Daoy (cell line): ENCODE results near the gene GTF3C2. TPM values are rescaled to one million over a fixed set of nuclear protein-coding genes. Genes with fewer than 3 reads are reported as not detected.

Source experiments
- DNase-seq: peaks from one replicate; pipeline ENCODE4 v3.0.0-alpha.2; 2015; ENCODE audit warnings: low read depth
- total RNA-seq: library from RNA; depleted of rRNA; stranded (reverse); fragments of >200 nt; shearing (Covaris generic); gene quantifications from 2 replicates; pipeline ENCODE4 v1.2.3, GENCODE V29; 2014; rRNA removed

Gene GTF3C2, protein sequence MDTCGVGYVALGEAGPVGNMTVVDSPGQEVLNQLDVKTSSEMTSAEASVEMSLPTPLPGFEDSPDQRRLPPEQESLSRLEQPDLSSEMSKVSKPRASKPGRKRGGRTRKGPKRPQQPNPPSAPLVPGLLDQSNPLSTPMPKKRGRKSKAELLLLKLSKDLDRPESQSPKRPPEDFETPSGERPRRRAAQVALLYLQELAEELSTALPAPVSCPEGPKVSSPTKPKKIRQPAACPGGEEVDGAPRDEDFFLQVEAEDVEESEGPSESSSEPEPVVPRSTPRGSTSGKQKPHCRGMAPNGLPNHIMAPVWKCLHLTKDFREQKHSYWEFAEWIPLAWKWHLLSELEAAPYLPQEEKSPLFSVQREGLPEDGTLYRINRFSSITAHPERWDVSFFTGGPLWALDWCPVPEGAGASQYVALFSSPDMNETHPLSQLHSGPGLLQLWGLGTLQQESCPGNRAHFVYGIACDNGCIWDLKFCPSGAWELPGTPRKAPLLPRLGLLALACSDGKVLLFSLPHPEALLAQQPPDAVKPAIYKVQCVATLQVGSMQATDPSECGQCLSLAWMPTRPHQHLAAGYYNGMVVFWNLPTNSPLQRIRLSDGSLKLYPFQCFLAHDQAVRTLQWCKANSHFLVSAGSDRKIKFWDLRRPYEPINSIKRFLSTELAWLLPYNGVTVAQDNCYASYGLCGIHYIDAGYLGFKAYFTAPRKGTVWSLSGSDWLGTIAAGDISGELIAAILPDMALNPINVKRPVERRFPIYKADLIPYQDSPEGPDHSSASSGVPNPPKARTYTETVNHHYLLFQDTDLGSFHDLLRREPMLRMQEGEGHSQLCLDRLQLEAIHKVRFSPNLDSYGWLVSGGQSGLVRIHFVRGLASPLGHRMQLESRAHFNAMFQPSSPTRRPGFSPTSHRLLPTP
- total RNA-seq, result 36.6 and 49.1 TPM in 2 replicates

DNA sequence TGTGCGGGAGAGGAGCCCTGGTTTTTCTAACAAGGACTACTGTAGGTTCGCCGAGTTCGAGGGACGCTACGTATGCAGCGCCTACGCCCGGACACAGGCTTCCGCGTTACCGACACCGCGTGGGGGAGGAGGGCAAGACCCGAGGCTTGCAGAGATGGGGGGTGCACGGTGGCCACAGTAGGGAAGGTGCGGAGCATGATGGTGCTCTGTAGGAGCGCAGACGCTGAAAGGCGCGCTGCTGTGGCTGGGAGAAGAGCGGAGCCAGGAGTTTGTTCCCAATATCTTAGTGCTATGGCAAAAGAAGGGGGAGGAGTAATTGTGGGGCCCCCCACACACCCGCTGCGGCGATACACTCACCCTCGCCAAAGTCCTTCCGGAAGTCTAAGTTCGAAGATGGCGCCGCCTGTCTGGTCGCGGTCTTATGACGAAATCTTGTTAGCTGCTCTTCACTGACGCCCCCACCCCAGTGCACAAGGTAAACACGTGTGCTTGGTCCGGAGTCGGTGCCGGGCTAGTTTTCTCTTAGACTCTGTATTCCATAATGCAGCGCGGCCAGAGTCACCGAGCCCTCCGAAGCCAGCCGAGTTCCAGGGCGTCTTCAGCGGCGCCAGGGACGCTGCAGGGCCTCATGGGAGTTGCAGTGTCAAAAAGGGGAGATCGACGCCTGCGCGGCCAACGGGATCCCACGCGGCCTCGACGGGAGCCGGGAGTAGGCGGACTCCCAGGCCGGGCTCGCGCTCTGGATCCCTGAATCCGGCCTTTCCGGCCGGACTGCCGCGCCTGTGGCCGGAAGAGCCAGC lies at the start of gene GTF3C2:
Gene GTF3C2, minus strand, starts transcription at position 383 of the 800 bp plus-strand sequence. CDS start 13,210 bp downstream, outside the sequence.
- peak; percentile 97 for DNase-seq

DNA sequence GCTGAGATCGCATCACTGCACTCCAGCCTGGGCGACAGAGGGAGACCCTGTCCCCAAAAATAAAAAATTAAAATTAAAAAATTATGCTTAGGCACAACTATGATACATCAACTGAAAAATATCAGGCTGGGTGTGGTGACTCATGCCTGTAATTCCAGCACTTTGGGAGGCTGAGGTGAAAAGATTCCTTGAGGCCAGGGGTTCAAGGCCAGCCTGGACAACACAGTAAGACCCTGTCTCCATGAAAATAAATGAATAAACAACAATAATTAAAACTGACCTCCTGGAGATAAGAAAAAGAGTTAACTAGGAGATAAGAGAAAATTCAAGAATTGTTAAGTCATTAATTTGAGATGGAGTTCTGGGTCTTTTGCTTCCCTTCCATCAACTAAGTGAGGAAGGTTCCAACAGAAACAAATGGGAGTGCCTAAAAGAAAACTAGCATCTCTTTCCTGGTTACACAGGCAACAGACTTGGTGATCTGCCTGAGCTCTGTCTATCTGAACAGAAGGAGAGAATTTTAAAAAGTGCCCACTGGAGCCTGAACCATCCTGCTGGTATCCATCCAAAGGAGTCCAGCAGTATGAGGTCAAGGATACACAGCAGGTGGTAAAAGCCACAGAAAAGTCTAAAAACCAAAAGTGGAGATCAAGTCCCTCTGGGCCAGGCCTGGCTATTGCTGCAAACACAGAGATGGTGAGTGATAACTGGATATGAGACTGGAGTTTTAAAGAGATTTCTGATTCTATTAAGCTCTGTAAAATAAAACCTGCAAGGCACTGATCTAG lies 44.0 kb upstream of the GTF3C2 start:
- no peak for DNase-seq

DNA sequence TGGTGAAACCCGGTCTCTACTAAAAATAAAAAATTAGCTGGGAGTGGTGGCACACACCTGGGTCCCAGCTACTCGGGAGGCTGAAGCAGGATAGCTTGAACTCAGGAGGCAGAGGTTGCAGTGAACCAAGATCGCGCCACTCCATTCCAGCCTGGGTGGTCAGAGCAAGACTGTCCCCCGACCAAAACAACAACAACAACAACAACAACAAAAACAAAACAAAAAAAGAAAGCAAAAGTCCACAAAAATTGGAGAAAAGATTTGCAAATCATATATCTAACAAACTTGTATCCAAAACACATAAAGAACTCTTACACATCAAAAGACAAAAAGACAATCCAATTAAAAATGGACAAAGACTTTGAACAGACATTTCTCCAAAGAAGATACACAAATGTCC lies 42.4 kb upstream of the GTF3C2 start:
- DNase-seq, result no peak

DNA sequence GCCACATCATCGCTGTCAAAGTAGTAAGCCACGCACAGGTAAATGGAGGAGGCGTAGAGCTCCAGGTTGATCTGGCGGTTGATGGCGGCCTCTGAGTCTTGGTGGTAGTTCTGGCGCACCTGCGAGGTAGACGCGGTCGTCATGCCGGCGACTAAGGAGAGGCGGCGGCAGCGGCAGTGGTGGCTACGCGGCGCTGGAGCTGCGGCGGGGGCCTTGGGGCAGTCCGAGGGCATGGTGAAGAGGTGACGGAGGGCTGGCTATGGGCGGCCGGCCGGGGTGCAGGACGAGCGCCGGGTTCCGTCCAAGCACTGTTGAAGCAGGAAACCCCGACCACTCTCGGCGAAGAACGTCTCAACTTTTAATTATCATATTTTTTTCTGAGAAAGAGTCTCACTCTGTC lies 36.7 kb upstream of the GTF3C2 start:
- DNase-seq, result no peak

DNA sequence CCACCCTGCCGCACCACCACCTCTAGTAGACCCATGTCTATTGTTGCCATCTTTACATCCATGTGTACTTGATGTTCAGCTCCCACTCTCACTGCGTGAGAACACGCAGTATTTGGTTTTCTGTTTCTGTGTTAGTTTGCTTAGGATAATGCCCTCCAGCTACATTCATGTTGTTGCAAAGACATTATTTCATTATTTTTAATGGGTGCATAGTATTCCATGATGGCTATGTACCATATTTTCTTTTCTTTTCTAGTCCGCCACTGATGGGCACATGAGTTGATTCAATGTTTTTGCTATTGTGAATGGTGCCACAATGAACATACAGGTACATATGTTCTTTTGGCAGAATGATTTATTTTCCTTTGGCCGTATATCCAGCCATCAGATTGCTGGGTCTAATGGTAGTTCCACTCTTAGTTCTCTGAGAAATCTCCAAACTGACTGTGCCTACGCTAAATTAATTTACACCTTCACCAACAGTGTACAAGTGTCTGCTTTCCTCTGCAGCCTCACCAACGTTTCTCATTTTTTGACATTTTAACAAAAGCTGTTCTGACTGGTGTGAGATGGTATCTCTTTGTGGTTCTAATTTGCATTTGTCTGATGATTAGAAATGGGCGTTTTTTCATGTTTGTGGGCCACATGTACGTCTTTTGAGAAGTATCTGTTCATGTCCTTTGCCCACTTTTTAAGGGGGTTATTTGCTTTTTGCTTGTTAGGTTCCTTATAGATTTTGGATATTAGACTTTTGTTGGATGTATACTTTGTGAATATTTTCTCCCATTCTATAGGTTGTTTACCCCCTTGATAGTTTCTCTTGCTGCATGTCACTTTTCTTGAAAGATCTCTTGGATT lies 34.5 kb upstream of the GTF3C2 start:
- no peak for DNase-seq

DNA sequence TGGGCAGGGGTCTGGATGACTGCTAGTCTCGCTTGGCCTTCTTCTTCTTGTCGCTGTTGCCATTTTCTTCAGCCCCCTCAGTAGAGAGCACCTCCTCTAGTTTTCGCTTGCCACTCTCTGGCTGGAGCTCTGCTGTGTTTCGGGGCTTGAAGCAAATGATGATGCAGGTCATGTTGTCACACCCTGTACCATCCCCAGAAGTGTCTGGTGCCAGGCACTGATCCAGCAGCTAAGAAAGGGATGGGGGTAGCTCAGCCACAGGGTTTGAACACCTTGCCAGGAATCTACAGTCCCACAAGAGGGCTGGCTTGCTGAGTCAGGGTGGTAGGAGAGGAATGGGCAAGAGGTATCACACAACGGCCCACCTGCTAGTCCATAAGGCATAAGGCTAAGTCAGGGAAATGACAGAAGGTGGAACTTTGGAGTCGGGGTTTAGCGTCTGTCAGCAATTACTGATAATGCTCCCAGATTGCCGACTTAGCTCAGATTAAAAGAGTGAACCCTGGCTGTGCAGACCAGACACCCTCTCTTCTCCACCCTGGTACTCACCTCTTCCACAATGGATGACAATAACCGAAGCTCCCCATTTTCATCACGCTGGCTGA lies 25.1 kb upstream of the GTF3C2 start:
- DNase-seq, result no peak

DNA sequence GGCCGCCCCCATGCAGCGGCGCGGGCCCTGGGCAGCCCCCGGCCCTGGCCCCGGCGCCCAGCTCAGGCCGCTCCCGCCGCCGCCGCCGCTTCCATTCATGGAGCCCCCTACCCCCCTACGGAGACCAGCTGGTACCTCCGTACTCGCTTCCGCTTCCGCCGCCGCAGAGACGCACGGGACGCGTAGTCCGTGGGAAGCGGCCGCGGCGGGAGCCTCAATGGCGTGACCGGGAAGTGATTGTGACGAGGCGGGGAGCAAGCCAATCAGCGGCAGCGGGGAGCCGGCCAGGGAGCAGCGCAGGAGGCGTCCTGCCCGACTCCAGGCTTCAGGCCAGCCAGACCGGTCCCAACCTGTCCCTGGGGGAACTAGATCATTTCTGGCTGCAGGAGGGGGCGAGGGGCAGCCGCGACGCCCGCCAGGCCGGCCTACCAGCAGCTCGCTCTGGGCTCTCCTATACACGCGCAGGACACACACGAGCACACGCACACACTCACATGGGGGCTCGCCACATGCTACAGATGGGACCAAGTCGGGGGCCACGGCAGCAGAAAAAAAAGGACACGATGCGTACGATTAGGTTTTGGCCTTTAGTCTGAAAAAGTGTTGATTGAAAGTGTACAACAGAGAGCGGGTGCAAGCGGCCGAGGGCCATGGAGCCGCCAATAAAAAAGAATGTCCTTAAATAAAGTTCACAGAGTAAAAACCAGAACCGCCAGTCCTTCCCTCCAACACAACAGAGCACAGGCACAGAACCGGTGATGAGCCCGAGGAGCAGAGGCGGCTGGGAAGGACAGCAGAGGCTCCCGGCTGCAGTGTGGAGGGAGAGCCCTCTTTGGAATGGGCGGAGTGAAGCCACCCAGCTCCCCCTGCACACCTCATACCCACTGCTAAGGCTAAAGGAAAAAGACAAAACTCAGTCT lies 24.3 kb upstream of the GTF3C2 start, which contains the start of gene ZNF513:
Gene ZNF513, minus strand, starts transcription at position 109 of the 920 bp plus-strand sequence. CDS start 208 bp downstream, outside the sequence.
- peak; percentile 94 for DNase-seq

DNA sequence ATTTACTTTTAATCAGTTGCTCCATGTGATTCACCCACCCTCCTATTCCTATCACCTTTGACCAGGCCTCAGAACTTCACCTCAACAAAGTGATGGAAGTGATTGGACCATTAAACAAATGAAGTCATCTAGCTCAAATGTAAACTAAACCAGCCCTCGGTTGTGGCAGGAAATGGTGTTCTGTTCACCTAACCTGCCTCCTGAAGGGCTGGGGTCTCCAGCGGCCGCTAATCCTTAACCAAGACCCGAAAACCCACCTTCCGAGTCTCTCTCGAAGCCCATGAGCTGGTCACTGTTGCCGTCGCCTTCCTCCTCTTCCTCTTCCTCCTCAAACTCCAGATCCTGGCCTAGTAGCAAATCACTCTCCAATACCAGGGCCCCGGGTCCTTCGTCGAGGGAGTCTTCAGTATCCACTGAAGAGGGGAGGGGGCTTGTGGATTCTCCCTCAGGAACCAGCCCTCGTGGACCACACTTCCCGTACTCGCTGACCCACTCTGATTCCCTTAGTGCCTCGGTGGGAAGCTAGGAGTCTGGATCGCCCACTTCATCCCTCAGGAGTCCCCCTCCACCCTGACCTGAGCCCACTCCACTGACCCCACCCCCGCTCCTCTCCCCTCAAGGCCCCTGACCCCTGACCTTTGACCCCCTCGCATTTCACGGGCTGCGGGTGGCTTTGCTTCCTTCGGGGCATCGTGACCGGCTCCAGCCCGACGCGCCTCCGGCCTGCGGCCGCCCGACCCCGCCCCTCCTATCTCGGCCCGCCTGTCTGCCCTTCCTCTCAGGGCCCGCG lies 23.5 kb upstream of the GTF3C2 start:
- DNase-seq, result peak; percentile 67

DNA sequence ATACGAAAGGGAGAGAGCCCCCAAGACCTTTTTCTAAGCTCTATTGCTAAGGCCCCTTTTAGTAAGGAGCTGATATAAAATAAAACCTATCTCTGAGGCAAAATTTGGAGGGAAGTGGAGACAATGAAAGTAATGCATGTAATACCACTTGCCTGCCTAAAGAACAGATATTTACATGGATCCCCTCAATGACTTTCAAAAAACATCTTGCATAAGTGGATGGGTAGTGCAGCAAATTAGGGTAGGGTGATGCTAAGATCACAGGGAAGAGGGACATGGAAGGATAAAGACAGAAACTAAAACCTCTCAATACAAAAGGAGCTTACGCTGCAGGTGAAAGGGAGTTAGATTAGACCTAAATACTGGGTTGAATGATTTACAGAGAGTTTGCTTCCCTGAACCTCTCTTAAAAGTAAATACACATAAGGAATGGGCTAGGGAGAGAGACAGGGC lies 22.8 kb upstream of the GTF3C2 start:
- DNase-seq, result no peak

DNA sequence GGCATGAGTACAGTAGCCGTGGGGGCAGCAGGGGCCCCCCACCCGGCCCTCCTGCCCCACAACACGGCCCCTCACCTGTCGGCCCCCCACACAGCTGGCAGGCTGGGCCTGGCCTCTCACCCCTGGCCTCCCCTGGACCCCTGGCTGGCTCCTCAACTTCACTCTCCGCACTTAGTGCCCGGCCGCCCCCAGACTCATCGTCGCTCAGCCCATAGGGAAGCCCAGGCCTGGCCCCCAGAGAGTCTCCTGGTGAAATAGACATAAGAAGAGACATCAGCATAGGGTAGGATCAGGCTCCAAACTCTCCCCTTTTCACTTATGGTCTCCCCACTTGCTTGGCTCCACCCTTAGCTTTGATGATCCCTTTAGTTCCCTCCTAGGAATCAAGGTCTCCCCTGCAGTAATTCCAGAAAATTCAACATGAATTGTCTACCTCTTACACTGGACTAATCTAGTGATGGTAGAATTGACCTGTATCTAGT lies 22.3 kb upstream of the GTF3C2 start:
- no peak for DNase-seq

DNA sequence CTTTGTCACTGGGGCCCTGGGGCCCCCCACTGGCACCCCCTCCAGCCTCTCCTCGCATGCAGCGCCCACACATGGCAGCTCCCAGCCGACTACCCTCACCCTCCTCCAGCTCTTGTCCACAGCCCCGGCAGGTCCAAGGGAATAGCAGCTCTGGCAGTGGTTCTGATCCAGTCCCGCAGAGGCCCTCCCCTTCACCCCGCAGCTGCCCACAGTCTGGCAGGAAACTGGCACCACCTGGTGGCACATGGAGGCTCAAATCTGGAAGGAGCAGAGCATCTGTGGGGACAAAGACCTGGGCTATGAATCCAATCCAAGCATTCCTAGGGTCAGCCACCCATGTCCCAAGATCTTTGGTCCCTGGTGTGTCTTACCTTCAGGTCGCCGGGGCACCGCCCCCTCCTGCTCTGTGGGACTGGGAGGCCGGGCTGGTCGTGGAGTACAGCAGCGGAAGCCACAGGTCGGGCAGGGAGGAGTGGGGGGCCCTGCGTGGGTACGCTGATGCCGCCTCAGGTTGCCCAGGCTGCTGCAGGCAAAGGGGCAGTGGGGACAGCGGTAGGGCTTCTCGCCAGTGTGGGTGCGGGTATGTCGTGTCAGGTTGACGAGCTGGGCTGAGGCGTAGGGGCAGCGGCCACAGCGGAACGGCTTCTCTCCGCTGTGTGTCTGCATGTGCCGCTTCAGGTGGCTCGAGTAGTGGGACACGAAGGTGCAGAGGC lies 21.7 kb upstream of the GTF3C2 start:
- DNase-seq, result no peak

DNA sequence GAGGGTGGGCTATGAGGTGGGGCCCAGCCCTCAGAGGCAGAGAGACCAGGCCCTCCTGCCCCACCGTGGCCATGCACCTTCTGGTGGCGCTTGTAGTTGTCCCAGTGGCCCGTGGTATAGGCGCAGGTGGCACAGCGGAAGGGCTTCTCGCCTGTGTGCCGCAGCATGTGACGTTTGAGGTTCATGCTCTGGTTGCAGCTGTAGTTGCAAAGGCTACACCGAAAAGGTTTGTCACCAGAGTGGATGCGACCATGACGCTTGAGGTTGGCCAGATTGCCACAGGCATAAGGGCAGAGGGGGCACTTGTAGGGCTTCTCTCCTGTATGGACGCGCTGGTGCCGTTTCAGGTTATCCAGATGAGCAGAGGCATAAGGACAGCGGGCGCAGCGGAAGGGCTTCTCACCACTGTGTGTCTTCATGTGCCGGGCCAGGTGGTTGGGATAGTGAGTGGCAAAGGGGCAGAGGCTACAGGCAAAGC lies 21.1 kb upstream of the GTF3C2 start:
- no peak for DNase-seq

DNA sequence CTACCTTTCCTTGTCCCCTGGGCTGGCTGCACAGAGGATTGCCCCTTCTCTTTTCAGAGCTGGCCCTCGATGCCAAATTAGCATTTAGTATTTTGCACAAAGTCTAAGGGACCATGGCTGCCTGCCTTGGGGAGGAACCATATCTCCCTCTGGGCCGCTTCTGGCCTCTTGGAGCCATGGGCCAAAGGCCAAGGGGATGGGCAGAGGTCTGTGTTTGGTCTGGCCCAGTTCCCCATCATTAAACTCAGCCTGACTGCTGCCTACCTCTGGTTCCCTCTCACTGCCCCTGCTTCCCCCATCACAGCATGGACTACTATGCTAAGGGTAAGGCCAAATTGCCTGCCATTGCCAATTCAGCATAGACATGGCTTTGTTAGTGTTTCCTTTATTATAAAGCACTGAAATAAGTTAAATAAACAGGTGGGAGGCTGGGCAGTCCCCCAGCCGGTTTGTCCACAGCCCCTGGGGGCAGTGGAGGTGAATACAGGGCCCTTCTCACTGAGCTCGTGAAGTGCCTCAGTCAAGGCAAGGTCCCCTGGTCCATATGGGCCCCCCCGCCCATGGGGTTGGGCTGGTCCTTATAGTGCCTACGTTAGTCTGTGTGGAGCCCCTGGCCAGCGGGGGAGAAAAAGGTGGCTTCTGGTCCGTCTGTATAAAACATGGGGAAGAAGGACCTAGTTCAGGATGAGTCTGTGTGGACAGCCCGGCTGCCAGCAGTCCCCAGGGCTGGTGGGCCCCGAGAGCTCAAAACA lies 20.5 kb upstream of the GTF3C2 start:
- no peak for DNase-seq

DNA sequence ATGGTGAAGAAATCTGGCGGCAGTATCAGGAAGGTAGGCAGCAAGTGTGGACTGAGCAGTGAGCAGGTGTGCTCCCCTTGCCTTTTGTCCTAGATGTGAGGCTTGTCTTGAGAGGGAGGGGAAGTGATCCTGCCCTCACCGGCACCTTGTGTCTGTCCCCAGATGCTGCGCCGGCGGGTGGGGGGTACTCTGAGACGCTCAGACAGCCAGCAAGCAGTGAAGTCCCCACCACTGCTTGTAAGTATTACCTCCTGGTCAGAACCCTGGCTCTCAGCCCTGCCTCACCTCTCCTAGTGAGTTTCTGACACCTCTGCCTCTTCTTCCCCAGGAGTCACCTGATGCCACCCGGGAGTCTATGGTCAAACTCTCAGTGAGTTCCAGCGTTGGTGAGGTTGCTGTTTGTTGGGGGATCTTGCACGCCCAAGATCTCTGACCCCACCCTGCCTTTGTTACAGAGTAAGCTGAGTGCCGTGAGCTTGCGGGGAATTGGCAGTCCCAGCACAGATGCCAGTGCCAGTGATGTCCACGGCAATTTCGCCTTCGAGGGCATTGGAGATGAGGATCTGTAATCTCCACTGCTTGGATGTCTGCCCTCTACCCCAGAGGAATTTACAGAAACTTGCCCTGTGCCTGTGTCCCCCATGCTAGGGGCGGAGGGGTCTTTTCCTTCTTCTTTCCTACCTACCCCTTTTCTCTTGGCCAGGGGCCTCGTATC lies 19.7 kb upstream of the GTF3C2 start:
- DNase-seq, result no peak

DNA sequence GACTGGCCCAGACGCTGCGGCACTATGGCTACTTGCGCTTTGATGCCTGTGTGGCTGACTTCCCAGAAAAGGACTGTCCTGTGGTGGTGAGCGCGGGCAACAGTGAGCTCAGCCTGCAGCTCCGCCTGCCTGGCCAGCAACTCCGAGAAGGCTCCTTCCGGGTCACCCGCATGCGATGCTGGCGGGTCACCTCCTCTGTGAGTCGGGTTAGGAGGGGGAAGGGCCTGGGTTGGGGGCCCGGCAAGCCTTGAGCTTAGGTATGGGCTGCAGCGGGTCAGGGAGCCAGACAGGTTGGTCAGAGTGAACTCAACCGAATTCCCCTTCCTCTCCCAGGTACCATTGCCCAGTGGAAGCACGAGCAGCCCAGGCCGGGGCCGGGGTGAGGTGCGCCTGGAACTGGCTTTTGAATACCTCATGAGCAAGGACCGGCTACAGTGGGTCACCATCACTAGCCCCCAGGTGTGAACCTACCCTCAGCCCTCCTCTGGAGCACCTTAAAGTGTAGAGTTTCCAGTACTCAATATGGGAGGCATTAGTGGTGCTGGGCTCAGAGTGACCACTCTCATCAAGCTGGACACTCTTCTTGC lies 19.0 kb upstream of the GTF3C2 start:
- DNase-seq, result no peak
